ENCODE measurements around the gene F2.
"Not testable (repeated sequence)": the region's sequence is repeated elsewhere in the genome, so short reads cannot be mapped to it uniquely, and the experiment has no call there.

Gene F2

GRCh38 chr11:46684367-46684766, 34.6 kb upstream of the F2 start:
- DNase-seq (ENCODE audit: low read depth in 4 of 4, low spot score in 1 of 4) = no peak

GRCh38 chr11:46686886-46687795, 31.9 kb upstream of the F2 start:
- DNase-seq (ENCODE audit: low read depth in 4 of 4, low spot score in 1 of 4) = no peak

- no peak for DNase-seq (ENCODE audit: low read depth in 4 of 4, low spot score in 1 of 4)
Observed at GRCh38 chr11:46690702-46691101, 28.3 kb upstream of the F2 start.

- no peak for DNase-seq (ENCODE audit: low read depth in 4 of 4, low spot score in 1 of 4)
Observed at GRCh38 chr11:46692450-46692849, 26.6 kb upstream of the F2 start.

GRCh38 chr11:46693597-46694012, 25.4 kb upstream of the F2 start:
- no peak for DNase-seq (ENCODE audit: low read depth in 4 of 4, low spot score in 1 of 4)

GRCh38 chr11:46694072-46694471, 24.9 kb upstream of the F2 start:
- no peak for DNase-seq (ENCODE audit: low read depth in 4 of 4, low spot score in 1 of 4)

GRCh38 chr11:46694607-46695006, 24.4 kb upstream of the F2 start:
- no peak for DNase-seq (ENCODE audit: low read depth in 4 of 4, low spot score in 1 of 4)

GRCh38 chr11:46695345-46696211, 23.4 kb upstream of the F2 start:
- no peak for DNase-seq (ENCODE audit: low read depth in 4 of 4, low spot score in 1 of 4)

- DNase-seq (ENCODE audit: low read depth in 4 of 4, low spot score in 1 of 4) = no peak
Observed at GRCh38 chr11:46696212-46696558, 22.8 kb upstream of the F2 start.

GRCh38 chr11:46697303-46697702, 21.7 kb upstream of the F2 start:
- no peak for DNase-seq (ENCODE audit: low read depth in 4 of 4, low spot score in 1 of 4)

GRCh38 chr11:46697723-46698122, 21.3 kb upstream of the F2 start:
- DNase-seq (ENCODE audit: low read depth in 4 of 4, low spot score in 1 of 4) = no peak

- DNase-seq (ENCODE audit: low read depth in 4 of 4, low spot score in 1 of 4) = no peak
Observed at GRCh38 chr11:46698597-46698996, 20.4 kb upstream of the F2 start.

GRCh38 chr11:46700241-46701077, 18.6 kb upstream of the F2 start, which contains the start of the genes ARHGAP1 and ZNF408:
Gene ARHGAP1, minus strand, starts transcription at chr11:46700619. Its CDS starts 4,512 bp downstream, at chr11:46696107.
Gene ZNF408, plus strand, starts transcription at chr11:46701031. Its CDS starts 17 bp downstream, at chr11:46701048.
- DNase-seq (ENCODE audit: low read depth in 4 of 4, low spot score in 1 of 4) = peak; percentile 97 to 100 (median 100)

- DNase-seq (ENCODE audit: low read depth in 4 of 4, low spot score in 1 of 4) = no peak
Observed at GRCh38 chr11:46701078-46701654, 17.8 kb upstream of the F2 start.

- no peak for DNase-seq (ENCODE audit: low read depth in 4 of 4, low spot score in 1 of 4)
Observed at GRCh38 chr11:46705070-46705688, 13.8 kb upstream of the F2 start.

- no peak for DNase-seq (ENCODE audit: low read depth in 4 of 4, low spot score in 1 of 4)
Observed at GRCh38 chr11:46706886-46707285, 12.1 kb upstream of the F2 start.

- not testable (repeated sequence) for DNase-seq (ENCODE audit: low read depth in 4 of 4, low spot score in 1 of 4)
Observed at GRCh38 chr11:46709351-46709750, 9.7 kb upstream of the F2 start.

GRCh38 chr11:46710821-46711269, 8.2 kb upstream of the F2 start:
- DNase-seq (ENCODE audit: low read depth in 4 of 4, low spot score in 1 of 4) = no peak

GRCh38 chr11:46711303-46711702, 7.7 kb upstream of the F2 start:
- no peak for DNase-seq (ENCODE audit: low read depth in 4 of 4, low spot score in 1 of 4)

Data from stimulated activated CD4-positive, alpha-beta T cell treated with anti-CD3 and anti-CD28 coated beads, Interleukin-1b, Interleukin-23, amount 100 ng/mL, for 24 hours (primary cell).